GM19328 (cell line): ENCODE results near the gene HNRNPC.
"Not testable (repeated sequence)": the region's sequence is repeated elsewhere in the genome, so short reads cannot be mapped to it uniquely, and the experiment has no call there.

Source experiments
- ATAC-seq: cut with Tn5 transposase; IDR thresholded peaks from one replicate; pipeline ENCODE4 v1.9.1; 2021; ENCODE audit warnings: mild to moderate bottlenecking, moderate library complexity; ENCODE audit not compliant: unreplicated experiment

The HNRNPC gene

GRCh38 chr14:21213652-21214051 is 55.6 kb downstream of the HNRNPC start:
- no peak for ATAC-seq

DNA sequence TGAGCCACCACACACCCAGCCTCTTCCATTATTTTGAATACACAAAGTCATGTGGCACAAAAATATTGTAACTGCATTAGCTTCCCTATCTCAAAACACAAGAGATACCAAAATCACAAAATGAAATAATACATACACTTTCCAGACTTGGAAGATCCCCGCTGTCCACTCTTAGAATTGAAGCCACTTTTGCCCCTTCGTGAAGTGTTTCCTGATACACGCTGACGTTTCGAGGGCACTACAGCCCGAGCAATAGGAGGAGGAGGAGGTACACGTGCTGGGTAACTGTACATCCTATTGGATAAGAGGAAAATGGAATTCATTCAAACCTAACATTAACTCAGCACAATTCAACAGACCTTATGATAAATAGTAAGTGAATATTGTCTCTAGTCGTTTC is 56.4 kb downstream of the HNRNPC start:
- ATAC-seq = not testable (repeated sequence)

- no peak for ATAC-seq
These were observed 57.7 kb downstream of the HNRNPC start for GRCh38 chr14:21211509-21211908.

DNA sequence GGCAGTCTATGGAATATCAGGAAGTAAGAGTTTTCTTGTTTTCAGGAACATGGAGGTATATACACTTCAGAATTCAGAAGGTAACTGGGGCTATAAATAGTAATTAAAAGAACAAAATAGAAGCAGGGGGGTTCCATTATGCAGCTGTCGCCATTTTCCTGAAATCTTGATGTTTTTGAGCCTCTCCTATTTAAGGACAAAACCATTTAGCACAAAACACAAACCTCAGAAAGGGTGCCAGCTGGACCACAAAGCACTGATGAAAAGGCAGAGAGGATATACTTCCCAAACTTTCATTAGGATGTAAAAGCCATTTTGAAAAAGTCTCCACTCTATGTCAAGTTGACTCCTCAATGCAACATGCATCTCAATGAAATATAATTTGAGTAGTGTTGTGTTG is 59.2 kb downstream of the HNRNPC start:
- no peak for ATAC-seq

GRCh38 chr14:21209185-21209584 is 60.1 kb downstream of the HNRNPC start:
- ATAC-seq = no peak

DNA sequence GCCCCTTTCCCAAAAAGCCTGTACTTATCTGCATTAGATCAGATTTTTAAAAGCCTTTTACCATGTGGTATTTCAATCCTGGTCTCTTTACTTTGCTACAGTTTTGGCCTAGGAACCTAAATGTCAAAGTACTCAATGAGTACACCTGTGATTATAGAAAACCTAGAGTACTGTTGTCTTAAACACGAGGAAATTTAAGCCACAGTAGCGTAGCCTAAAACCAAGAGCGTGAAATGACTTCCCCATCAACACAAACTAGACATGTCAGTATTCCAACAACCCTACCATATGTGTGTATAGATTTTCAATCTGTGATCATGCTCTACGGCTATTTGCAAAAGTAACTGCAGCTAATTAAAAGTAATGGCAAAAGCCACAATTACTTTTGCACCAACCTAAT is 60.7 kb downstream of the HNRNPC start:
- ATAC-seq = no peak

DNA sequence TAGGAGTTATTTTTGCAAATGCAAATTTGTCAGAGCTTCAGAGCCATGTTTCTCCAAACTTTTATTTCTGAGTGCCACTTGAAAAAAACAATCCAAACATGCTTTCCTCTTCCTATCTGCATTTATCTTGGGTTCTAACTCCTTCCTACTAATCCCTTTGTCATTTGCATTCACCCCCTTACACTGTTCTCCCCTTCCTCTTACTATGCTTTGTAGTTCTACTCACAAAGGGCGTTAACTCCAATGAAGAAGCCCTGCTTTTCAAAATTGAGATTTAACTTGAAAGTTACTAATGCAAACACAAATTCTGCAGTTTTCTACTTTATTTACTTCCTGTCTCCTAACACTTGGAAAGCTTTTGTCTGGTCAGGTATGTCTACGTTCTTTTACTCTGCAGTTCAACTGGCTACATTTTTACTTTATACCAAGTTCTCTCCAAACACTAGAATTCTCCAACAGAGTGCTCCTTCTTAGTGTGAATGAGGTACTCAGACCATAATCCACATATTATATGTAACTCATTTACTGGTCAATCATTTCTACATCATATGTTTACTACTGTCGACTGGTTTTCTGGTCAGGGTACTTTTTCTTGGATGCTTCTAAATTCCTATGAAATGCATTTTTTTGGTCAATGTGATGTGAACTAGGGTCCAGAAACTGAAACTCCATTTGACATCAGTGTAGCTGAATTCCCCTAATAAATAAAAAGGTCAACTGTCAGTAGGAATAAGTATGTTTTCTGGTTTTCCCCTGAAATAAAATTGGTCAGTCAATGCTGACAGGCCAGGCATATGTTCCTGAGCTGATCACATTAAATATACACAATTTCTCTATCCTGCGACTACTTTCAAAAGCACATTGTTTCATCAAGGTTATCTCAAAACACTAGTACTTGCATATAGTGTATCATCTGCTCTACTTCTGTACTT is 62.2 kb downstream of the HNRNPC start:
- no peak for ATAC-seq

- ATAC-seq = no peak
These were observed 63.3 kb downstream of the HNRNPC start for GRCh38 chr14:21205678-21206581.

DNA sequence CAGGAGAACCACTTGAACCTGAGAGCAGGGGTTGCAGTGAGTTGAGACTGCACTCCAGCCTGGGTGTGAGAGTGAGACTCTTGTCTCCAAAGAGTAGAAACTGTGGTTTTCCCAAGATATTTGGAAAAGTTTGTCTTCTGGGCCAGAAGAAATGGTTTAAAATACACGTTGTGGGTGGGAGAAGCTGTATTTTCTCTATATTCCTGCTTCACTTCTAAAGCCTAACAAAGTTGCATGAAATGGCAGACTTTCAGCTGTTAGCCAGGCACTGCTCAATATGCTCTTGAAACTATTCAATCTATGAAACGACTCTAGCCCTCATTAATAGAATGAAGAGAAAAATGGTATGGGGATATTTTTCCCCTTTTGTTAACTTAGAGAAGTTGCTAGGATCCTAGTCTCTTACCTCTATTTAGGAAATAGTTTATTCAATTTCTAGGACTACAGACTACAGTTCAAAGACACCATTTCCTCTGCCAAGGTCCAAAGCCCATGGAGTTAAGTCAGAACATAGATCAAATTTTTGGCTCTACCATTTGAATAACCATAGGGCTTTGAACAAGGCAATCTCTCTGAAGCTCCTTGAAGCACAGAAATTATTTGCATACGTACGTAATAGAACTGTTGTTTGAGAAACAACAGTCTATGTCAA is 64.1 kb downstream of the HNRNPC start:
- no peak for ATAC-seq

GRCh38 chr14:21204167-21205025 is 64.8 kb downstream of the HNRNPC start:
- ATAC-seq = no peak

DNA sequence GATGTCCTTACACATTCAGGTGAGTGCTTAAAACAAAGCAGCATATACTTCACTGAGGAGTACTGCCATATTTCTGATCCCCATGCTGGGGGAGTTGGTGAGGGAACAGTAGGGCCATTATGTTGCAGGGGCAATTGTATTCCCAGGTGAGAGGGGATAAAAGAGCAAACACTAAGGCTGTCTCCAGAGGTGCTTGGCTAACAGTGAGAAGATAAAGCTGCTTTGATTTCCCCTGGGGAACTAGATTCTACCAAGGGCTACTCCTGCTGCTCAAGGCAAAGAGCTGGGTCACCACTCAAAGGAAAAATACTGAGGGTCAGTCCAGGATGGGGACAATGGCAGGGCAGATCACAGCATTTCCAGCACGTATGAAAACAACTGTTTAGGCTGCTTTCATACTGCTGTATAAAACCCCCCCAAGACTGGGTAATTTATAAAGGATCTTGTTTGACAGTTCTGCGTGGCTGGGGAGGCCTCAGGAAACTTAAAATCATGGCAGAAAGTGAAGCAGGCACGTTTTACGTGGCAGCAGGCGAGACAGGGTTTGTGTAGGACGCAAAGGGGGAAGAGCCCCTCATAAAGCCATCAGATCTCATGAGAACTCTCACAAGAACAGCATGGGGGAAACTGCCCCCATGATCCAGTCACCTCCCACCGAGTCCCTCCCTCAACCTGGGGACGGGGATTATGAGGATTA is 65.6 kb downstream of the HNRNPC start:
- no peak for ATAC-seq

GRCh38 chr14:21202463-21203358 is 66.5 kb downstream of the HNRNPC start:
- ATAC-seq = no peak

DNA sequence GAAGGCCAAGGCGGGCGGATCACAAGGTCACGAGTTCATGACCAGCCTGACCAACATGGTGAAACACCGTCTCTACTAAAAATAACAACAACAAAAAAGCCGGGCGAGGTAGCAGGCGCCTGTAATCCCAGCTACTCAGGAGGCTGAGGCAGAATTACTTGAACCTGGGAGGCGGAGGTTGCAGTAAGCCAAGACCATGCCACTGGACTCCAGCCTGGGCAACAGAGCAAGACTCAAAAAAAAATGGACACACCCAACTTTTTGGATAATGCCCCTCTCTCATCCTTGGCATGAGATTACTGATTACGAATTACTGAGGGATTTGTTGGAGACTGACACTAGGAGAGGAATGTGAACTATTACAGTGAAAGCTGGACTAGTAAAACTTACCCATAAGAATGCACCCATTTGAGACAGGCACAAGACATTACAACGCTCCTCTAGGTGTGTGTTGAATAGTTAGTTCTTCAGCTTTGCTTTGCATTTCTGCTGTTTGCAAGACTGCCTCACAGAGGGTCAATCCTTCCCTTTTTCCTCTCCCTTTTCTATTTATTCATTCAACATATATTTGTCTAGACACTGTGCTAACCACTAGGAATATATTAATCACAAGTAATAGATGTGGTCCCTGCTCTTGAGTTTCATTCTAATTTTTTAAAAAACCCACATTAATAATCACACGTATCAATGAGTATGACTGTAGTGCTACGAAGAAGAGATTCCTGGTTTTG is 67.3 kb downstream of the HNRNPC start:
- no peak for ATAC-seq

- no peak for ATAC-seq
These were observed 68.3 kb downstream of the HNRNPC start for GRCh38 chr14:21200752-21201461.

DNA sequence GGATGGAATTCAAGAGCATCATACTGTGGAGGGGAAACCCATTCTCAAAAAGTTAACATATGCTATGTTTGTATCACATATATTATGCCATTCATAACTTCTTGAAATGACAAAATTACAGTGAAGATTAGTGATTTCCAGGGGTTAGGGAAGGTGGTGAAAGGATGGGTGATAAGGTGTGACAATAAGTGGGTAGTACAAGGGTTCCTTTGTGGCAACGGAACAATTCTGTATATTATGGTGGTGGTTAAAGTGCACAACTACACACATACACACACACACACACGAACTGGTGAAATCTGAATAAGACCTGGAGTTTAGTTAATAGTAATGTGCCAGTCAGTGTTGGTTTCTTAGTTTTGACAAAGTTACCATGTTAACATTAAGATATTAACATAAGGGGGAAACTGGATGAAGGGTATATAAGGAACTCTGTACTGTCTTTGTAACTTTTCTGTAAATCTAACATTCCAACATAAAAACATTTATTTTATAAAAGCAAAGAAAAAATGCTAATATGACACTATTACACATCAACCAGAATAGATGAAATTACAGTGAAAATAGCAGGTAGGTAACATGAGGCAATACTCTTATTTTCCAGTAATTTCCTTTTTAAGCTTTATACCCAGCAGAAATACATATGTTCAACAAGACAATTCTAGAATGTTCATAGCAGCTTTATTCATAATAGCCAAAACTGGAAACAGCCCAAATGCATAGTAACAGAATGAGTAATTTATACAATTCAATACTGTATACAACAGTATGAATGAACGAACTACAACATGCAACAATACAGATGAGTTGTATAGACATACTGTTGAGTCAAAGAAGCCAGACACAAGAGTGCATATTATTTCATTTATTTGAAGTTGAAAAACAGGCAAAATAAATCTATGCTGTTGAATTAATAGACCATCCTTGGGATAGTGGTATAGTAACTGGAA is 69.4 kb downstream of the HNRNPC start:
- no peak for ATAC-seq
